GM21526 (cell line): ENCODE results near the gene SPTBN5.
A peak's percentile ranks its signal among the peaks of the same experiment; 100 is the strongest.

ENCODE experiments used
- ATAC-seq: cut with Tn5 transposase; IDR thresholded peaks from one replicate; pipeline ENCODE4 v1.9.1; 2021; ENCODE audit warnings: moderate library complexity; ENCODE audit not compliant: unreplicated experiment, low FRiP score

The SPTBN5 gene

GRCh38 chr15:41810651-41811431 lies 83.0 kb downstream of the SPTBN5 start:
- ATAC-seq = peak; percentile 14

- no peak for ATAC-seq
Observed at GRCh38 chr15:41809526-41810220, 84.2 kb downstream of the SPTBN5 start.

GRCh38 chr15:41809121-41809520 lies 84.7 kb downstream of the SPTBN5 start:
- no peak for ATAC-seq

DNA sequence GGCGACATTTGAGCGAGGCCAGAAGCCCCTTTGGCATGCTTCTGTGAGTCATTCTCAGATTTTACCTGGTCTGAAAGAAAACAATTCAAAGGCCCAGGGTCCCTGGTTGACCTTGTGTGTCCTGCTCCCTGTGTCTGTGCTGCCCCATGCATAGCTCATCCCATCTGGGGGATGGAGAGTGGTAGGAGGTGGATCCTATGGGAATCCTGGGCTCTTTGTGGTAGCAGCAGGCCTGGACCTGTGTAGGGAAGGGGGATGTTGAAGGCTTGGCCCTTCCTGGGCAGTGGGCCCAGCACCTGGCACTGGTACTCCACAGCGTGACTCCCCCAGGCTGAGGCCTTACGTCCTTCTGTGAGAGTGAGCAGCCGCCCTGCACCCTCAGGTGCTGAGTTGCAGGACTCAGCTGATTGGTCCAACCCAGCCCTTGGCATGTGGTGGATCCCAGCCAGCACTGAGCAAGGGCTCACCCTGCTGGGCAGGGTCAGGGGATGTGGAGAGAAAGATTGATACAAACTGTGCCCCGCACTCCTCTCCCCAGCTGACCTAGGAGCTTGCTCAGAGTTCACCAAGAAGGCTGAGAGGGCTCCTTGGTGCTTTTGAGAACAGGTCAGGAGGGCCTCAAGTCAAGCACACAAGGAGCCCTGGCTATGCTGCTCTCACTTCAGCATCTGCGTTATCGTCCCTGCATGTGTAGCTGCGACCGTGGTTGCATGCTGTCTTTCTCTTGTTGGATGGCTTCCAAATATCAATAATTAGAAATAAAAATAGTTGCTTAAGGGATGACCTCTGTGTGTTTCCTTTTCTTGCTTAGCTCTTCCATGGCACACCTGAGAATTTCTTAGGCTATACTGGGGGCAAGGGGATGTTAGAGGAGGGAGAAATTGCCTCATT lies 87.3 kb downstream of the SPTBN5 start:
- no peak for ATAC-seq

- no peak for ATAC-seq
Observed at GRCh38 chr15:41805711-41806110, 88.1 kb downstream of the SPTBN5 start.

- no peak for ATAC-seq
Observed at GRCh38 chr15:41804916-41805666, 88.8 kb downstream of the SPTBN5 start.

DNA sequence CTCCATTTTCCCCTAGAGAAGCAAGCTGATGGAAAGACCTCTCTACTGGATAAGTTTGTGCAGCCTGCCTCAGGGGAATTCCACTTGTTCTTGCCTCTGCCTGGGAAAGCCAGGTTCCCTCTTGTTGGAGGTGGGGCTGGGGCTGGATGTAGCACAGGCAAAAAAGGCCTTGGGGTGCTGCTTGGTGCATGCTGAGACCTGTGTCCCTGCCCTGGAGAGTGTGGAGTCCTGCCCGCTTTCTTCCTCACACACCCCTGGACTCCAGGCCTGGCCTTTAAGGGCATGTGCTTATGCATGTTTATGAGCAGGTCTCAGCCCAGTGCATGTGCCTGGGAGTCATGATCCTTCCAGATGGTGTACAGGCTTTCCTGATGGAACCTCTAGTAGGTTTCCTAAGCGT lies 89.5 kb downstream of the SPTBN5 start:
- no peak for ATAC-seq

- ATAC-seq = no peak
Observed at GRCh38 chr15:41801850-41802455, 91.9 kb downstream of the SPTBN5 start.

DNA sequence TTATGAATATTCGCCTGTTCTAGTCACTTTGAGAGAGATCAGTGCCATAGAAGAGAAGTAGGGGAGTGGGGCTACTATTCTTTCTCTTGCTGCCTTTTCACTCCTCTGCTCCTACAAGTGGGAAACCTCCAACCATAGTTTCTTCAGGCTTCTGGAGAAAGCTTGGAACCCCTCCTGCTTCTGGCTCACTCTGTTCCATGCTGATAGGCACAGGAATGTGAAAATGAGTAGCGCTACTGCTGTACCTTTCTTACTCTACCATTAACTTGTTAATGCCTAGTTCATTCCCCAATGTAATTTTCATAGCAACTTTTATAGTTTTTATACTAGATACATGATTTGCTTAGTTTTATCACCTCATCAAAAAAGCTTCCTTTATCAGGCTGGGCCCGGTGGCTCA lies 92.7 kb downstream of the SPTBN5 start:
- ATAC-seq = no peak

- ATAC-seq = no peak
Observed at GRCh38 chr15:41799488-41799805, 94.4 kb downstream of the SPTBN5 start.

- no peak for ATAC-seq
Observed at GRCh38 chr15:41798607-41799487, 95.0 kb downstream of the SPTBN5 start.
